GM12878 (cell line): Measurements from ENCODE around the gene ANK3. TPM values are rescaled to one million over a fixed set of nuclear protein-coding genes. Genes with fewer than 3 reads are reported as not detected.

Source experiments
- ATAC-seq: fragments of 200-7000 bp; cut with Tn5 transposase; 3 replicates; pipeline ENCODE4 v1.9.1; 2020; ENCODE audit warnings: mild to moderate bottlenecking, moderate library complexity
- BruUV-seq: library from RNA; stranded (reverse); fragments of 400-500 nt; replicated peaks from 2 replicates; lab custom pipeline; 2021; lab: Mats Ljungman, UMichigan
- CTCF ChIA-PET: fragments of 300-600 bp; sonication (Branson Sonifier 250); formaldehyde crosslinking; extraction: SDS; loops from one replicate; lab custom pipeline; 2021; ENCODE audit warnings: inconsistent platforms; lab: Yijun Ruan, JAX
- POLR2A ChIA-PET: fragments of 350-600 bp; formaldehyde crosslinking; extraction: SDS; loops from one replicate; lab custom pipeline; 2021; ENCODE audit warnings: inconsistent platforms; lab: Charles Lee
- RAD21 ChIA-PET: fragments of 300-600 bp; sonication (Branson Sonifier 250); formaldehyde crosslinking; loops from one replicate; lab custom pipeline; 2023; ENCODE audit warnings: antibody characterized with exemption; ENCODE audit not compliant: unreplicated experiment; lab: Charles Lee
- SMC1A ChIA-PET: fragments of 300-600 bp; sonication (Branson Sonifier 250); formaldehyde crosslinking; loops from one replicate; lab custom pipeline; 2023; ENCODE audit not compliant: unreplicated experiment, uncharacterized antibody; lab: Charles Lee
- DNase-seq: peaks from one replicate; pipeline ENCODE4 v3.0.0-alpha.2; 2011; ENCODE audit warnings: low read depth, low spot score
- FAIRE-seq: peaks from 3 replicates; lab custom pipeline; 2011; peaks lifted over from hg19 to GRCh38; lab: Jason Lieb, UNC
- H2AFZ ChIP-seq: 2 replicates; pipeline ENCODE4 v1.6.0; 2011; ENCODE audit warnings: low read depth, low read length, control low read depth; ENCODE audit not compliant: control insufficient read depth
- H3K27ac ChIP-seq: 2 replicates; pipeline ENCODE4 v1.5.1; 2011; ENCODE audit warnings: control low read depth; ENCODE audit not compliant: control insufficient read depth, insufficient read depth
- H3K27me3 ChIP-seq, 2 experiments: replicated peaks in 1 of 2; 2 replicates each; pipeline versions ENCODE4 v1.6.0 to v1.6.1; 2011; ENCODE audit warnings: low read length in 1 of 2; ENCODE audit not compliant: control insufficient read depth in 2 of 2, insufficient read depth in 2 of 2
- H3K36me3 ChIP-seq, 2 experiments: 2 replicates each; pipeline ENCODE4 v1.5.1; 2011; ENCODE audit warnings: low read length in 1 of 2; ENCODE audit not compliant: control insufficient read depth in 2 of 2, insufficient read depth in 2 of 2
- H3K4me1 ChIP-seq: 2 replicates; pipeline ENCODE4 v1.6.1; 2011; ENCODE audit warnings: mild to moderate bottlenecking, low read length, moderate library complexity, mixed read lengths; ENCODE audit not compliant: control insufficient read depth, insufficient read depth
- H3K4me2 ChIP-seq: 2 replicates; pipeline ENCODE4 v1.6.0; 2011; ENCODE audit warnings: control low read depth; ENCODE audit not compliant: control insufficient read depth, insufficient read depth
- H3K4me3 ChIP-seq: fragments of 200-600 bp; sonication (generic); 2 replicates; pipeline ENCODE4 v1.5.1; 2016
- H3K79me2 ChIP-seq: 2 replicates; pipeline ENCODE4 v1.6.0; 2011; ENCODE audit warnings: low read length; ENCODE audit not compliant: control insufficient read depth, insufficient read depth
- H3K9ac ChIP-seq: 2 replicates; pipeline ENCODE4 v1.8.0; 2011; ENCODE audit warnings: low read length, control low read depth, mixed read lengths; ENCODE audit not compliant: control insufficient read depth, insufficient read depth
- H3K9me3 ChIP-seq: replicated peaks from 3 replicates; pipeline ENCODE4 v1.5.1; 2011; ENCODE audit warnings: mild to moderate bottlenecking, low read length; ENCODE audit not compliant: control insufficient read depth, insufficient read depth
- H4K20me1 ChIP-seq: 2 replicates; pipeline ENCODE4 v1.6.0; 2011; ENCODE audit not compliant: control insufficient read depth, insufficient read depth
- BCLAF1 ChIP-seq: fragments of 450-650 bp; IDR thresholded peaks from 2 replicates; pipeline ENCODE4 v1.6.1; 2017; ENCODE audit warnings: antibody characterized with exemption, mild to moderate bottlenecking, moderate library complexity
- CHD1 ChIP-seq: IDR thresholded peaks from 2 replicates; pipeline ENCODE4 v1.6.1; 2012; ENCODE audit warnings: low read depth, low read length, improper control_type of control experiment
- ESRRA ChIP-seq: IDR thresholded peaks from 2 replicates; pipeline ENCODE4 v1.6.1; 2012; ENCODE audit warnings: mild to moderate bottlenecking, low read length, improper control_type of control experiment
- HCFC1 ChIP-seq: fragments of 150-350 bp; IDR thresholded peaks from 2 replicates; pipeline ENCODE4 v1.6.1; 2014; ENCODE audit warnings: low read length
- MEF2A ChIP-seq: IDR thresholded peaks from 2 replicates; pipeline ENCODE4 v1.6.1; 2011; ENCODE audit warnings: low read depth, mild to moderate bottlenecking, low read length, moderate library complexity; ENCODE audit not compliant: insufficient read depth
- MXI1 ChIP-seq: fragments of 150-350 bp; IDR thresholded peaks from 2 replicates; pipeline ENCODE4 v1.6.1; 2011; ENCODE audit warnings: low read depth, mild to moderate bottlenecking, inconsistent platforms, low read length, improper control_type of control experiment
- PAX8 ChIP-seq: fragments of 450-650 bp; IDR thresholded peaks from 2 replicates; pipeline ENCODE4 v1.6.1; 2017; ENCODE audit warnings: mild to moderate bottlenecking, moderate library complexity
- RBBP5 ChIP-seq: fragments of 200-600 bp; sonication (generic); conservative IDR thresholded peaks from 2 replicates; pipeline ENCODE4 v1.6.1; 2016
- RFX5 ChIP-seq: IDR thresholded peaks from 2 replicates; pipeline ENCODE4 v1.6.1; 2011; ENCODE audit warnings: low read depth, low read length, improper control_type of control experiment
- SIN3A ChIP-seq: IDR thresholded peaks from 2 replicates; pipeline ENCODE4 v1.6.1; 2012; ENCODE audit warnings: low read depth, low read length, improper control_type of control experiment
- SMAD1 ChIP-seq: fragments of 450-650 bp; IDR thresholded peaks from 2 replicates; pipeline ENCODE4 v1.6.1; 2018; ENCODE audit warnings: mild to moderate bottlenecking, low read depth; ENCODE audit not compliant: partially characterized antibody
- SMC3 ChIP-seq: IDR thresholded peaks from 2 replicates; pipeline ENCODE4 v1.6.1; 2011; ENCODE audit warnings: low read length, improper control_type of control experiment, borderline replicate concordance
- SRF ChIP-seq, 2 experiments: IDR thresholded peaks; 2 replicates each; pipeline ENCODE4 v1.6.1; 2011; ENCODE audit warnings: low read depth in 2 of 2, low read length in 2 of 2, mild to moderate bottlenecking in 1 of 2, moderate library complexity in 1 of 2
- SUZ12 ChIP-seq: fragments of 200-600 bp; sonication (generic); IDR thresholded peaks from one replicate; pipeline ENCODE4 v1.6.1; 2018; ENCODE audit warnings: antibody characterized with exemption, mild to moderate bottlenecking; ENCODE audit not compliant: unreplicated experiment
- TAF1 ChIP-seq: IDR thresholded peaks from 2 replicates; pipeline ENCODE4 v1.6.1; 2011; ENCODE audit warnings: mild to moderate bottlenecking, low read depth, low read length, borderline replicate concordance
- ZBED1 ChIP-seq: IDR thresholded peaks from 2 replicates; pipeline ENCODE4 v1.6.1; 2016; ENCODE audit warnings: borderline replicate concordance
- ZNF207 ChIP-seq: fragments of 450-650 bp; IDR thresholded peaks from 2 replicates; pipeline ENCODE4 v1.6.1; 2014; ENCODE audit warnings: antibody characterized with exemption, mild to moderate bottlenecking, borderline replicate concordance
- ZNF274 ChIP-seq: IDR thresholded peaks from one replicate; pipeline ENCODE4 v1.8.0; 2011; ENCODE audit not compliant: insufficient read length, insufficient read depth
- ZNF592 ChIP-seq: fragments of 450-650 bp; IDR thresholded peaks from 2 replicates; pipeline ENCODE4 v1.6.1; 2017; ENCODE audit warnings: mild to moderate bottlenecking, moderate library complexity
- WGBS: methylation state at CpG from one replicate; pipeline ENCODE4 v1.1.6; 2016; ENCODE audit warnings: low lambda C conversion rate; ENCODE audit not compliant: insufficient replicate concordance, insufficient coverage; ENCODE audit errors: missing lambda C conversion rate; 5-methylcytosine and 5-hydroxymethylcytosine counted together
- in situ Hi-C: fragments of 300-500 bp; cut with MboI; formaldehyde crosslinking; loops from 9 replicates; pipeline ENCODE4 v1.14.3; 2018; ENCODE audit warnings: mixed read lengths
- intact Hi-C: fragments of 100-400 bp; cut with micrococcal nuclease; formaldehyde crosslinking; loops from one replicate; pipeline ENCODE4 v1.14.2; 2022; ENCODE audit not compliant: unreplicated experiment
- polyA plus RNA-seq, 11 experiments: library from polyadenylated mRNA; depleted of rRNA in 4 of 11; unstranded in 6 of 11; stranded (reverse) in 5 of 11; fragments of >200 nt; fragmentation: Nextera tagmentation in 4 of 11; fragmentation: Illumina TruSeq in 1 of 11; extraction: Ambion mirVana in 4 of 11; extraction: Trizol in 1 of 11; gene quantifications; 1 replicate in 1 of 11; 2 replicates in 10 of 11; pipeline versions ENCODE4 v1.2.1 to v1.2.3, GENCODE V29; 2011 to 2016; ENCODE audit warnings: inconsistent platforms in 2 of 11, missing spikeins in 2 of 11, low read depth in 1 of 11
- total RNA-seq, 4 experiments: library from RNA; depleted of rRNA in 3 of 4; stranded (reverse); fragments of >200 nt in 3 of 4; fragmentation: Illumina TruSeq in 1 of 4; extraction: Trizol in 1 of 4; gene quantifications; 2 replicates each; pipeline versions ENCODE4 v1.2.1 to v1.2.3, GENCODE V29; 2013 to 2021

The ANK3 gene
- total and polyA plus RNA-seq, 10 of the 15 experiments (the other 5 are each of a cell fraction or from before 2014, with no cell fraction given) = 0.06 to 0.82 (median 0.20) TPM; not detected in 2

GRCh38 chr10:60147025-60147424, 242.7 kb downstream of the ANK3 start:
- ChIA-PET RAD21 (no interaction called here), SMC1A (no interaction called here), CTCF (no interaction called here), POLR2A (no interaction called here)
- Histone ChIP-seq H3K36me3 (no peaks in the 10 kb centered on the region), H3K27me3 (no peaks in the 10 kb centered on the region), H3K27ac (no peak overlapping the region), H3K4me3 (no peak overlapping the region), H3K9me3 (no peaks in the 10 kb centered on the region), H3K4me1 (no peaks in the 10 kb centered on the region), H4K20me1 (no peaks in the 10 kb centered on the region), H3K79me2 (no peaks in the 10 kb centered on the region), H3K9ac (no peak overlapping the region), H3K4me2 (no peak overlapping the region), H2AFZ (no peak overlapping the region)
- in situ Hi-C loops (no loop called here), intact Hi-C loops (no loop called here)
- TF ChIP-seq ZNF274 = no peak
- no peak for TF ChIP-seq BCLAF1
- TF ChIP-seq ESRRA = no peak
- TF ChIP-seq SRF (IDR thresholded peaks at IDR 0.05; ENCODE audit: low read depth in 2 of 2, low read length in 2 of 2) = no peak
- no peak for TF ChIP-seq SMC3
- no peak for TF ChIP-seq ZNF207
- no peak for TF ChIP-seq ZNF592
- TF ChIP-seq SIN3A = no peak
- no peak for TF ChIP-seq MXI1
- TF ChIP-seq RBBP5 = no peak
- no peak for TF ChIP-seq HCFC1
- TF ChIP-seq PAX8 = no peak
- TF ChIP-seq SUZ12 = no peak
- TF ChIP-seq MEF2A = no peak
- TF ChIP-seq SMAD1 = no peak
- TF ChIP-seq RFX5 = no peak
- no peak for TF ChIP-seq TAF1
- TF ChIP-seq ZBED1 = no peak
- TF ChIP-seq CHD1 = no peak
- ATAC-seq (no peak), DNase-seq (no peak), FAIRE-seq (no peak)
- no TSS peak for BruUV-seq
- WGBS = 19% methylated on average over 4 of the region's 4 CpGs
